ENCODE data around the gene MKLN1. TPM values are rescaled to one million over a fixed set of nuclear protein-coding genes. Genes with fewer than 3 reads are reported as not detected.
A peak's percentile ranks its signal among the peaks of the same experiment; 100 is the strongest.

MKLN1 gene
- total and polyA plus RNA-seq, 2 of the 13 experiments (the other 11 are each of a cell fraction or from before 2014, with no cell fraction given), result 33.6 to 43.5 TPM

DNA sequence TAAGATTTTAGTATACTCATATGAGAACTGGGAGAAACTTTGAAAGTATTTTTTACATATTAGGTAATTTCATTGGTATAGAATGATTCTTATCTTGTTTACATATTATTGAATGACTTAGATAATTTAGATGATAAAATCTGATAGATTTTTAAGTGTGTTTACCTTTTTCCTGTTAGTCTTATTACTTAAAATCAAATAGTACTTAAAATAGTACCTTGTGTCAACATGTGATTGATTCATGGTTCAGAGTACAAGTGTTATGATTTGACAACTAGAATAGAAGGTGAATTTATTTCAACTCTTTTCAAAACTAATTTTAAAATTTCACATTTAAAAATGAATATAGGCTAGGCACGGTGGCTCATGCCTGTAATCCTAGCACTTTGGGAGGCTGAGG, 4.1 kb downstream of the MKLN1 start (continued):
- TF ChIP-seq TCF12 (IDR thresholded peaks at IDR 0.05), result no peak
- no peak for TF ChIP-seq TCF12 (CRISPR knock-in tag; IDR thresholded peaks at IDR 0.05)
- no peak for TF ChIP-seq ETV5 (CRISPR knock-in tag; IDR thresholded peaks at IDR 0.05; ENCODE audit: borderline replicate concordance)
- TF ChIP-seq ZNF207 (IDR thresholded peaks at IDR 0.05; ENCODE audit: borderline replicate concordance), result no peak
- TF ChIP-seq ZFP41 (CRISPR knock-in tag; IDR thresholded peaks at IDR 0.05; ENCODE audit: borderline replicate concordance), result no peak
- TF ChIP-seq TEAD2 (CRISPR knock-in tag; IDR thresholded peaks at IDR 0.05), result no peak
- TF ChIP-seq GTF3A (CRISPR knock-in tag; conservative IDR thresholded peaks at IDR 0.05), result no peak
- TF ChIP-seq ZNF564 (CRISPR knock-in tag; IDR thresholded peaks at IDR 0.05), result no peak
- no peak for TF ChIP-seq KLF15 (CRISPR knock-in tag; IDR thresholded peaks at IDR 0.05; ENCODE audit: borderline replicate concordance)
- no peak for TF ChIP-seq ZNF788 (CRISPR knock-in tag; IDR thresholded peaks at IDR 0.05; ENCODE audit: borderline replicate concordance)
- no peak for TF ChIP-seq ZC3H13 (CRISPR knock-in tag; IDR thresholded peaks at IDR 0.05)
- TF ChIP-seq FOXA1 (IDR thresholded peaks at IDR 0.05), result peak; percentile 54; the same call in 1 of the 2 replicates
- peak; percentile 38; the same call in 1 of the 2 replicates for TF ChIP-seq FOXA1 (CRISPR knock-in tag; IDR thresholded peaks at IDR 0.05)
- TF ChIP-seq FOXA3 (CRISPR knock-in tag; IDR thresholded peaks at IDR 0.05), result peak; percentile 79
- TF ChIP-seq, protein P1, sequence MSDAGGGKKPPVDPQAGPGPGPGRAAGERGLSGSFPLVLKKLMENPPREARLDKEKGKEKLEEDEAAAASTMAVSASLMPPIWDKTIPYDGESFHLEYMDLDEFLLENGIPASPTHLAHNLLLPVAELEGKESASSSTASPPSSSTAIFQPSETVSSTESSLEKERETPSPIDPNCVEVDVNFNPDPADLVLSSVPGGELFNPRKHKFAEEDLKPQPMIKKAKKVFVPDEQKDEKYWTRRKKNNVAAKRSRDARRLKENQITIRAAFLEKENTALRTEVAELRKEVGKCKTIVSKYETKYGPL (CRISPR knock-in tag; IDR thresholded peaks at IDR 0.05), result no peak
- no peak for TF ChIP-seq THAP11 (CRISPR knock-in tag; IDR thresholded peaks at IDR 0.05)
- TF ChIP-seq ZNF776 (CRISPR knock-in tag; IDR thresholded peaks at IDR 0.05), result no peak
- TF ChIP-seq, protein P2, sequence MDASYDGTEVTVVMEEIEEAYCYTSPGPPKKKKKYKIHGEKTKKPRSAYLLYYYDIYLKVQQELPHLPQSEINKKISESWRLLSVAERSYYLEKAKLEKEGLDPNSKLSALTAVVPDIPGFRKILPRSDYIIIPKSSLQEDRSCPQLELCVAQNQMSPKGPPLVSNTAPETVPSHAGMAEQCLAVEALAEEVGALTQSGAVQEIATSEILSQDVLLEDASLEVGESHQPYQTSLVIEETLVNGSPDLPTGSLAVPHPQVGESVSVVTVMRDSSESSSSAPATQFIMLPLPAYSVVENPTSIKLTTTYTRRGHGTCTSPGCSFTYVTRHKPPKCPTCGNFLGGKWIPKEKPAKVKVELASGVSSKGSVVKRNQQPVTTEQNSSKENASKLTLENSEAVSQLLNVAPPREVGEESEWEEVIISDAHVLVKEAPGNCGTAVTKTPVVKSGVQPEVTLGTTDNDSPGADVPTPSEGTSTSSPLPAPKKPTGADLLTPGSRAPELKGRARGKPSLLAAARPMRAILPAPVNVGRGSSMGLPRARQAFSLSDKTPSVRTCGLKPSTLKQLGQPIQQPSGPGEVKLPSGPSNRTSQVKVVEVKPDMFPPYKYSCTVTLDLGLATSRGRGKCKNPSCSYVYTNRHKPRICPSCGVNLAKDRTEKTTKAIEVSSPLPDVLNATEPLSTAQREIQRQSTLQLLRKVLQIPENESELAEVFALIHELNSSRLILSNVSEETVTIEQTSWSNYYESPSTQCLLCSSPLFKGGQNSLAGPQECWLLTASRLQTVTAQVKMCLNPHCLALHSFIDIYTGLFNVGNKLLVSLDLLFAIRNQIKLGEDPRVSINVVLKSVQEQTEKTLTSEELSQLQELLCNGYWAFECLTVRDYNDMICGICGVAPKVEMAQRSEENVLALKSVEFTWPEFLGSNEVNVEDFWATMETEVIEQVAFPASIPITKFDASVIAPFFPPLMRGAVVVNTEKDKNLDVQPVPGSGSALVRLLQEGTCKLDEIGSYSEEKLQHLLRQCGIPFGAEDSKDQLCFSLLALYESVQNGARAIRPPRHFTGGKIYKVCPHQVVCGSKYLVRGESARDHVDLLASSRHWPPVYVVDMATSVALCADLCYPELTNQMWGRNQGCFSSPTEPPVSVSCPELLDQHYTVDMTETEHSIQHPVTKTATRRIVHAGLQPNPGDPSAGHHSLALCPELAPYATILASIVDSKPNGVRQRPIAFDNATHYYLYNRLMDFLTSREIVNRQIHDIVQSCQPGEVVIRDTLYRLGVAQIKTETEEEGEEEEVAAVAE (CRISPR knock-in tag; IDR thresholded peaks at IDR 0.05; ENCODE audit: borderline replicate concordance), result no peak
- TF ChIP-seq ZNF263 (CRISPR knock-in tag; IDR thresholded peaks at IDR 0.05), result no peak
- TF ChIP-seq, protein P3, sequence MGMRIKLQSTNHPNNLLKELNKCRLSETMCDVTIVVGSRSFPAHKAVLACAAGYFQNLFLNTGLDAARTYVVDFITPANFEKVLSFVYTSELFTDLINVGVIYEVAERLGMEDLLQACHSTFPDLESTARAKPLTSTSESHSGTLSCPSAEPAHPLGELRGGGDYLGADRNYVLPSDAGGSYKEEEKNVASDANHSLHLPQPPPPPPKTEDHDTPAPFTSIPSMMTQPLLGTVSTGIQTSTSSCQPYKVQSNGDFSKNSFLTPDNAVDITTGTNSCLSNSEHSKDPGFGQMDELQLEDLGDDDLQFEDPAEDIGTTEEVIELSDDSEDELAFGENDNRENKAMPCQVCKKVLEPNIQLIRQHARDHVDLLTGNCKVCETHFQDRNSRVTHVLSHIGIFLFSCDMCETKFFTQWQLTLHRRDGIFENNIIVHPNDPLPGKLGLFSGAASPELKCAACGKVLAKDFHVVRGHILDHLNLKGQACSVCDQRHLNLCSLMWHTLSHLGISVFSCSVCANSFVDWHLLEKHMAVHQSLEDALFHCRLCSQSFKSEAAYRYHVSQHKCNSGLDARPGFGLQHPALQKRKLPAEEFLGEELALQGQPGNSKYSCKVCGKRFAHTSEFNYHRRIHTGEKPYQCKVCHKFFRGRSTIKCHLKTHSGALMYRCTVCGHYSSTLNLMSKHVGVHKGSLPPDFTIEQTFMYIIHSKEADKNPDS (CRISPR knock-in tag; IDR thresholded peaks at IDR 0.05), result no peak
- TF ChIP-seq MIER2 (CRISPR knock-in tag; IDR thresholded peaks at IDR 0.05), result no peak
- peak; percentile 21; the same call in 1 of the 2 replicates for TF ChIP-seq SAP130 (CRISPR knock-in tag; IDR thresholded peaks at IDR 0.05; ENCODE audit: low read depth)
- TF ChIP-seq, protein P4, sequence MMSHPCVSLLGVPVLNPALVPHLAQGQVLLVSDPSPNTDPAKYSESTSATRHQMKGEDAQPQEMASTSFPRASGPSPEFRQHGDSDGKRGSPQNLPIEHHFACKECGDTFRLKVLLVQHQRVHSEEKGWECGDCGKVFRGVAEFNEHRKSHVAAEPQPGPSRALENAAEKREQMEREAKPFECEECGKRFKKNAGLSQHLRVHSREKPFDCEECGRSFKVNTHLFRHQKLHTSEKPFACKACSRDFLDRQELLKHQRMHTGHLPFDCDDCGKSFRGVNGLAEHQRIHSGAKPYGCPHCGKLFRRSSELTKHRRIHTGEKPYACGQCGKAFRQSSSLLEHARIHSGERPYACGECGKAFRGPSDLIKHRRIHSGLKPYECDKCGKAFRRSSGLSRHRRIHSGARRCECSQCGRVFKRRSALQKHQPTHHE (CRISPR knock-in tag; IDR thresholded peaks at IDR 0.05; ENCODE audit: borderline replicate concordance), result no peak
- TF ChIP-seq ZNF235 (CRISPR knock-in tag; IDR thresholded peaks at IDR 0.05; ENCODE audit: borderline replicate concordance), result no peak
- no peak for TF ChIP-seq RNF2 (conservative IDR thresholded peaks at IDR 0.05; ENCODE audit: low read depth)
- TF ChIP-seq NCOA2 (CRISPR knock-in tag; IDR thresholded peaks at IDR 0.05), result 0 out of 2 replicates have a peak, but pooled peaks have one; percentile 14

Measured in HepG2 (cell line).